WTC11 (cell line): ENCODE results near the gene PRELID2.

Experiments used
- ATF3 ChIP-seq: sonication (generic); formaldehyde crosslinking; conservative IDR thresholded peaks from 2 replicates; pipeline ENCODE4 v1.8.1; 2022; ENCODE audit warnings: mild to moderate bottlenecking, missing genetic modification reagents
- CTCF ChIP-seq: fragments of 200-600 bp; IDR thresholded peaks from 2 replicates; pipeline ENCODE4 v1.8.0; 2022; ENCODE audit warnings: antibody characterized with exemption

- no peak for TF ChIP-seq CTCF
- no peak for TF ChIP-seq ATF3 (CRISPR knock-in tag)
Measured at GRCh38 chr5:145743396-145744061, 91.6 kb downstream of the PRELID2 start.
